SK-N-SH (cell line): ENCODE results near the gene AP1M2.

Source experiments
- CTCF ChIP-seq: fragments of 200-600 bp; sonication (generic); IDR thresholded peaks from 2 replicates; pipeline ENCODE4 v1.6.1; 2017; ENCODE audit warnings: antibody characterized with exemption, mild to moderate bottlenecking, moderate library complexity
- EP300 ChIP-seq, 2 experiments: IDR thresholded peaks; 2 replicates each; pipeline versions ENCODE4 v1.4.0 to v1.6.1; 2012; ENCODE audit warnings: borderline replicate concordance in 1 of 2, low read depth in 1 of 2, low read length in 1 of 2
- YY1 ChIP-seq: IDR thresholded peaks from 2 replicates; pipeline ENCODE4 v1.4.0; 2012; ENCODE audit warnings: low read depth, mild to moderate bottlenecking

GRCh38 chr19:10617409-10618121 lies 30.5 kb upstream of the AP1M2 start:
- TF ChIP-seq YY1 (no peak), CTCF (no peak), EP300 (IDR thresholded peaks at IDR 0.05; ENCODE audit: borderline replicate concordance in 1 of 2, low read depth in 1 of 2, low read length in 1 of 2) (no peak)
